ENCODE measurements around the gene TBX1. TPM values are rescaled to one million over a fixed set of nuclear protein-coding genes. Genes with fewer than 3 reads are reported as not detected.

The TBX1 gene
- total RNA-seq, 4 donors from 2014 or later, result 1.0 to 23.2 (median 5.8) TPM

- H3K4me1 ChIP-seq, result no peaks in the 10 kb centered on the region
- TF ChIP-seq POLR2A (IDR thresholded peaks at IDR 0.05) (no peak), CTCF (IDR thresholded peaks at IDR 0.05) (no peak)
- intact Hi-C loops (cut with DNase I; ENCODE audit: low total_unique reads), result no loop called here
- no peaks in the 10 kb centered on the region for H3K9me3 ChIP-seq
- H3K27ac ChIP-seq, result no peak overlapping the region
- no peak overlapping the region for H3K4me3 ChIP-seq
- no peaks in the 10 kb centered on the region for H3K36me3 ChIP-seq
- no peaks in the 10 kb centered on the region for H3K27me3 ChIP-seq
- DNase-seq, result no peak
These were observed 27.2 kb downstream of the TBX1 start for GRCh38 chr22:19787849-19788141.

- H3K36me3 ChIP-seq, result no peaks in the 10 kb centered on the region
- no peaks in the 10 kb centered on the region for H3K4me1 ChIP-seq
- intact Hi-C loops (cut with DNase I; ENCODE audit: low total_unique reads), result no loop called here
- no peak overlapping the region for H3K4me3 ChIP-seq
- H3K9me3 ChIP-seq, result no peaks in the 10 kb centered on the region
- H3K27me3 ChIP-seq, result no peaks in the 10 kb centered on the region
- TF ChIP-seq CTCF (IDR thresholded peaks at IDR 0.05) (no peak), POLR2A (IDR thresholded peaks at IDR 0.05) (no peak)
- DNase-seq, result no peak
- H3K27ac ChIP-seq, result no peak overlapping the region
These were observed 28.2 kb downstream of the TBX1 start for GRCh38 chr22:19788661-19789225.

GRCh38 chr22:19789406-19789805 is 28.8 kb downstream of the TBX1 start:
- no peaks in the 10 kb centered on the region for H3K4me1 ChIP-seq
- no peak overlapping the region for H3K4me3 ChIP-seq
- no peaks in the 10 kb centered on the region for H3K27me3 ChIP-seq
- no peaks in the 10 kb centered on the region for H3K36me3 ChIP-seq
- H3K27ac ChIP-seq, result no peak overlapping the region
- intact Hi-C loops (cut with DNase I; ENCODE audit: low total_unique reads), result no loop called here
- no peaks in the 10 kb centered on the region for H3K9me3 ChIP-seq
- TF ChIP-seq CTCF (IDR thresholded peaks at IDR 0.05), result no peak
- TF ChIP-seq POLR2A (IDR thresholded peaks at IDR 0.05), result no peak
- no peak for DNase-seq

GRCh38 chr22:19789828-19790227 is 29.2 kb downstream of the TBX1 start:
- intact Hi-C loops (cut with DNase I; ENCODE audit: low total_unique reads), result no loop called here
- no peak for TF ChIP-seq CTCF (IDR thresholded peaks at IDR 0.05)
- no peak for TF ChIP-seq POLR2A (IDR thresholded peaks at IDR 0.05)

GRCh38 chr22:19791243-19791642 is 30.7 kb downstream of the TBX1 start:
- Histone ChIP-seq H3K27ac (no peak overlapping the region), H3K27me3 (no peaks in the 10 kb centered on the region), H3K36me3 (no peaks in the 10 kb centered on the region), H3K4me1 (no peaks in the 10 kb centered on the region), H3K4me3 (no peak overlapping the region), H3K9me3 (no peaks in the 10 kb centered on the region)
- DNase-seq, result no peak
- no peak for TF ChIP-seq POLR2A (IDR thresholded peaks at IDR 0.05)
- TF ChIP-seq CTCF (IDR thresholded peaks at IDR 0.05), result no peak
- intact Hi-C loops (cut with DNase I; ENCODE audit: low total_unique reads), result no loop called here

More at GRCh38 chr22:19789828-19790227, 29.2 kb downstream of the TBX1 start:
- H3K27ac ChIP-seq, result no peak overlapping the region
- H3K36me3 ChIP-seq, result no peaks in the 10 kb centered on the region
- H3K9me3 ChIP-seq, result no peaks in the 10 kb centered on the region
- H3K4me1 ChIP-seq, result no peaks in the 10 kb centered on the region
- no peaks in the 10 kb centered on the region for H3K27me3 ChIP-seq
- H3K4me3 ChIP-seq, result no peak overlapping the region
- no peak for DNase-seq

Data from uterus (tissue), 4 donors.